ENCODE data around the gene CALD1.

CALD1 gene

GRCh38 chr7:134891696-134892678 lies 112.6 kb downstream of the CALD1 start:
- H4K20me1 ChIP-seq (ENCODE audit: insufficient read depth, low read length): no peaks in the 10 kb centered on the region
- H3K79me2 ChIP-seq (ENCODE audit: insufficient read depth, low read length): no peaks in the 10 kb centered on the region
- no peak for TF ChIP-seq EZH2 (IDR thresholded peaks at IDR 0.05; ENCODE audit: borderline replicate concordance, low read length)
- no peak for TF ChIP-seq CTCF (IDR thresholded peaks at IDR 0.05; ENCODE audit: low read length)
- H3K9me3 ChIP-seq (ENCODE audit: low read length): peaks cover 10% of the 10 kb centered on the region
- H3K4me2 ChIP-seq (ENCODE audit: low read length): no peak overlapping the region
- peaks cover 11% of the 10 kb centered on the region; the same call in 1 of the 2 replicates for H3K27me3 ChIP-seq (ENCODE audit: insufficient read depth, low read length)
- no peaks in the 10 kb centered on the region; the same call in 1 of the 2 replicates for H3K36me3 ChIP-seq (ENCODE audit: insufficient read depth, low read length)
- no peak overlapping the region for H3K9ac ChIP-seq (ENCODE audit: low read length)
- no peaks in the 10 kb centered on the region for H3K9me2 ChIP-seq (ENCODE audit: low read depth, low read length)
- peaks cover 3% of the 10 kb centered on the region; the same call in 1 of the 2 replicates for H3F3A ChIP-seq (ENCODE audit: insufficient read depth, low read length)
- no peak overlapping the region for H2AFZ ChIP-seq (ENCODE audit: low read length)
- no peak overlapping the region for H3K4me3 ChIP-seq (ENCODE audit: low read depth, low read length, poor library complexity, severe bottlenecking)
- H3K27ac ChIP-seq (ENCODE audit: low read depth, low read length, poor library complexity, severe bottlenecking): no peak overlapping the region
- H3K4me1 ChIP-seq (ENCODE audit: insufficient read depth, low read length, severe bottlenecking): no peaks in the 10 kb centered on the region

DNA sequence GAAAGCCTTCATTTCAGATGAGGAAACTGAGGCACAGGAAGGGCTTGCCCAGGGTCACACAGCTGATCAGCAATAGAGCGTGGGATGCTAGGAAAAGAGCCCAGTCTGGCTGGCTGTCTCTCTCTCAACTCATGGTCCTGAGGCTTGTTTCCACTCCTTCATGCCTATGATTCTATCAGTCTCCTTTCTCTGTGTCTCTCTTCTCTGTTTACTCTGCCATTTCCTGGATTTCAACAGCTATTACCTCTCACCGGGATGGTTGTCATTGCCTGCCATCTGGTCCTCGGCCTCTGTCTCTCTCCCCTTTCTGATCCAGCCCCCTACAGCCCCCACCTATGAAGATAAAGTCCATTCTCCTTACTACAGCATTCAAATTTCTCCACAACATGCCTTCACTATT lies 113.5 kb downstream of the CALD1 start:
- Histone ChIP-seq H3K4me2 (ENCODE audit: low read length) (no peak overlapping the region), H3K27ac (ENCODE audit: low read depth, low read length, poor library complexity, severe bottlenecking) (no peak overlapping the region), H2AFZ (ENCODE audit: low read length) (no peak overlapping the region), H3K79me2 (ENCODE audit: insufficient read depth, low read length) (no peaks in the 10 kb centered on the region), H3K36me3 (ENCODE audit: insufficient read depth, low read length) (no peaks in the 10 kb centered on the region; the same call in 1 of the 2 replicates), H3F3A (ENCODE audit: insufficient read depth, low read length) (peaks cover 3% of the 10 kb centered on the region; the same call in 1 of the 2 replicates), H3K4me1 (ENCODE audit: insufficient read depth, low read length, severe bottlenecking) (no peaks in the 10 kb centered on the region), H3K27me3 (ENCODE audit: insufficient read depth, low read length) (peaks cover 11% of the 10 kb centered on the region; the same call in 1 of the 2 replicates), H3K9ac (ENCODE audit: low read length) (no peak overlapping the region), H3K9me2 (ENCODE audit: low read depth, low read length) (no peaks in the 10 kb centered on the region), H4K20me1 (ENCODE audit: insufficient read depth, low read length) (no peaks in the 10 kb centered on the region), H3K9me3 (ENCODE audit: low read length) (peaks cover 10% of the 10 kb centered on the region), H3K4me3 (ENCODE audit: low read depth, low read length, poor library complexity, severe bottlenecking) (no peak overlapping the region)
- TF ChIP-seq CTCF (IDR thresholded peaks at IDR 0.05; ENCODE audit: low read length) (no peak), EZH2 (IDR thresholded peaks at IDR 0.05; ENCODE audit: borderline replicate concordance, low read length) (no peak)

DNA sequence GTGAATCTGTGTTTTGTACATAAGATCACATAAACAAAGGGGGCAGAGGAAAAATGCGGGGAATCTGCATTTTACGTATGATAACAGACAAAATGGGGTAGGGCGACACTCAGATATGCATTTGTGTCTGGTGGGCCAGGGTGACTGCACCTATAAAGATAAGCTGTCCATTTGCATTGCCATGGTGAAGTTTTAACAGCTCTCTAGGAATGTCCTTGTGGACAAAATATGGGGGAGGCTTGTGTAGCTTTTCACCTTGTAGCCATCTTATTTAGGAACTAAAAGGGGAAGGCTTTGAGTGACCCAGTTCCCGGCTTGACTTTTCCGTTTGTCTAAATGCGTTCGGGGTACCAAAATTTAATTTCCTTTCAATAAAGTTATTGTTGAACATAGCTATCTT lies 114.5 kb downstream of the CALD1 start:
- H3K79me2 ChIP-seq (ENCODE audit: insufficient read depth, low read length): no peaks in the 10 kb centered on the region
- no peak overlapping the region for H3K4me2 ChIP-seq (ENCODE audit: low read length)
- peaks cover 10% of the 10 kb centered on the region for H3K9me3 ChIP-seq (ENCODE audit: low read length)
- no peak overlapping the region for H3K27ac ChIP-seq (ENCODE audit: low read depth, low read length, poor library complexity, severe bottlenecking)
- H3K4me3 ChIP-seq (ENCODE audit: low read depth, low read length, poor library complexity, severe bottlenecking): no peak overlapping the region
- no peaks in the 10 kb centered on the region for H4K20me1 ChIP-seq (ENCODE audit: insufficient read depth, low read length)
- no peak overlapping the region for H2AFZ ChIP-seq (ENCODE audit: low read length)
- H3K9me2 ChIP-seq (ENCODE audit: low read depth, low read length): no peaks in the 10 kb centered on the region
- TF ChIP-seq EZH2 (IDR thresholded peaks at IDR 0.05; ENCODE audit: borderline replicate concordance, low read length) (no peak), CTCF (IDR thresholded peaks at IDR 0.05; ENCODE audit: low read length) (no peak)
- no peaks in the 10 kb centered on the region; the same call in 1 of the 2 replicates for H3K36me3 ChIP-seq (ENCODE audit: insufficient read depth, low read length)
- H3K4me1 ChIP-seq (ENCODE audit: insufficient read depth, low read length, severe bottlenecking): no peaks in the 10 kb centered on the region
- H3F3A ChIP-seq (ENCODE audit: insufficient read depth, low read length): peaks cover 3% of the 10 kb centered on the region; the same call in 1 of the 2 replicates
- peaks cover 11% of the 10 kb centered on the region; the same call in 1 of the 2 replicates for H3K27me3 ChIP-seq (ENCODE audit: insufficient read depth, low read length)
- no peak overlapping the region for H3K9ac ChIP-seq (ENCODE audit: low read length)

Data from OCI-LY1 (cell line).